Measurements from ENCODE around the gene PDPK1.

PDPK1 gene

DNA sequence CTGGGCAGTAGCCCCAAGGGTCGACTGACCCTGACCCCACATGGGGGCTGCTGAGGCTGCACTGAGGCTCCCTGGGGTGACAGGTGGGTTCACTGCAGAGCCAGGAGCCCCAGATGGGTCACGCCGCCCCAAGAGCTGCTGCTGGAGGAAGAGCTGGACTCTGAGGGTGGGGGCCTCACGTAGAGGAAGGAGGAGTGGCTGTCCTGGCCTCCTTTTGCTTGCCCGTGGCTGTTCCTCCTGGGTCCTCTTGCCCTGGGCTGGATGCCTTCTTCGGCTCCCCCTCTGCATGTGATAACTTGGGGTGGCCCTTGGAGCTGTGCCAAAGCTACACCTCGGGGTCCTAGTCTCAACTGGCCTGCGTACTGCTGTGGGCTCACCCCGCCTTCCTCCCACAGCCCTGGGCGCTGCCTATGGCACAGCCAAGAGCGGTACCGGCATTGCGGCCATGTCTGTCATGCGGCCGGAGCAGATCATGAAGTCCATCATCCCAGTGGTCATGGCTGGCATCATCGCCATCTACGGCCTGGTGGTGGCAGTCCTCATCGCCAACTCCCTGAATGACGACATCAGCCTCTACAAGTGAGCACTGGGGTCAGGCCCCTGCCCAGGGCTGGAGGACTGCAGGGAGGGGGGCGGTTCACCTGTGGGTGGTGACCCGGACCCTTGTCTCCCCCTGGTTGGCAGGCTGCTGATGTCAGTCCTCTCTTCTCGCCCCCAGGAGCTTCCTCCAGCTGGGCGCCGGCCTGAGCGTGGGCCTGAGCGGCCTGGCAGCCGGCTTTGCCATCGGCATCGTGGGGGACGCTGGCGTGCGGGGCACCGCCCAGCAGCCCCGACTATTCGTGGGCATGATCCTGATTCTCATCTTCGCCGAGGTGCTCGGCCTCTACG is 18.8 kb upstream of the PDPK1 start:
- TF ChIP-seq, protein P1, sequence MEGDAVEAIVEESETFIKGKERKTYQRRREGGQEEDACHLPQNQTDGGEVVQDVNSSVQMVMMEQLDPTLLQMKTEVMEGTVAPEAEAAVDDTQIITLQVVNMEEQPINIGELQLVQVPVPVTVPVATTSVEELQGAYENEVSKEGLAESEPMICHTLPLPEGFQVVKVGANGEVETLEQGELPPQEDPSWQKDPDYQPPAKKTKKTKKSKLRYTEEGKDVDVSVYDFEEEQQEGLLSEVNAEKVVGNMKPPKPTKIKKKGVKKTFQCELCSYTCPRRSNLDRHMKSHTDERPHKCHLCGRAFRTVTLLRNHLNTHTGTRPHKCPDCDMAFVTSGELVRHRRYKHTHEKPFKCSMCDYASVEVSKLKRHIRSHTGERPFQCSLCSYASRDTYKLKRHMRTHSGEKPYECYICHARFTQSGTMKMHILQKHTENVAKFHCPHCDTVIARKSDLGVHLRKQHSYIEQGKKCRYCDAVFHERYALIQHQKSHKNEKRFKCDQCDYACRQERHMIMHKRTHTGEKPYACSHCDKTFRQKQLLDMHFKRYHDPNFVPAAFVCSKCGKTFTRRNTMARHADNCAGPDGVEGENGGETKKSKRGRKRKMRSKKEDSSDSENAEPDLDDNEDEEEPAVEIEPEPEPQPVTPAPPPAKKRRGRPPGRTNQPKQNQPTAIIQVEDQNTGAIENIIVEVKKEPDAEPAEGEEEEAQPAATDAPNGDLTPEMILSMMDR (conservative IDR thresholded peaks at IDR 0.05; ENCODE audit: control insufficient read depth, insufficient read depth, low read depth, low read length), result no peak
- H3K4me3 ChIP-seq (ENCODE audit: control insufficient read depth, low read depth, low read length), result no peak overlapping the region
- DNase-seq (ENCODE audit: low read depth), result no peak

DNA sequence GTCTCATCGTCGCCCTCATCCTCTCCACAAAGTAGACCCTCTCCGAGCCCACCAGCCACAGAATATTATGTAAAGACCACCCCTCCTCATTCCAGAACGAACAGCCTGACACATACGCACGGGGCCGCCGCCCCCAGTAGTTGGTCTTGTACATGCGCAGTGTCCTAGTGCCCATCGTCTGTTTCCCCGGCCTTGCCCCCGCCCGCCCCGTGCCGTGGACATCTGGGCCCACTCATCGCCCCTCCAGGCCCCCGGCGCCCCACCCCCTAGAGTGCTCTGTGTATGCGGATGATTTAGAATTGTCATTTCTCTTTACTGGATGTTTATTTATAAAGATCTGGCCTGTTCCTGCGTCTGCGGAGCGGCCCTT is 18.1 kb upstream of the PDPK1 start:
- TF ChIP-seq, protein P1 (conservative IDR thresholded peaks at IDR 0.05; ENCODE audit: control insufficient read depth, insufficient read depth, low read depth, low read length), result no peak
- H3K4me3 ChIP-seq (ENCODE audit: control insufficient read depth, low read depth, low read length), result no peak overlapping the region
- DNase-seq (ENCODE audit: low read depth), result no peak

DNA sequence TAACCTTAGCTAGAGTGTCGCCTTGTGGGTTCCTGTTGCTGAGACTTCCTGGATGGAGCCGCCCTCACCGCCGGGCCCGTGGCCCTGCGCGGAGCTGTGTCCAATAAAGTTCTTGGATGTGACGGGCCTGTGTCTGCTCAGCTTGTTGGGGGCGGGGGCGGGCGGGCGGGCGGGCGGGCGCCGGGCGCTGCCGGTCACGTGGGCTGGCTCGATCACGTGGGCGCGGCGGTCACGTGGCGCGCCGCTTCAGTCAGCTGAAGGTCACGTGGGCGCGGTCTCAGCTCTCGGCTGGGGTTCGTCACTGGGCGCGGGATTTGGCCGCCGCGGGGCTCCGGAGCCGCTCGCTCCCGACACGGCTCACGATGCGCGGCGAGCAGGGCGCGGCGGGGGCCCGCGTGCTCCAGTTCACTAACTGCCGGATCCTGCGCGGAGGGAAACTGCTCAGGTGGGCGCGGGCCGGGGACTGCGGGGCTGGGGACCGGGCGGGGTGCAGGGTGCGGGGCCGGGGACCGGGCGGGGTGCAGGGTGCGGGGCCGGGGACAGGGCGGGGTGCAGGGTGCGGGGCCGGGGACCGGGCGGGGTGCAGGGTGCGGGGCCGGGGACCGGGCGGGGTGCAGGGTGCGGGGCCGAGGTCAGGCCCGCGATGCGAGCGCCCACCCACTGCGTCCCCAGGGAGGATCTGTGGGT is 17.6 kb upstream of the PDPK1 start, which contains the start of gene AMDHD2:
Gene AMDHD2, plus strand, starts transcription at position 275 of the 687 bp plus-strand sequence. Its CDS starts 88 bp downstream, at position 363.
- DNase-seq (ENCODE audit: low read depth), result peak; percentile 91
- TF ChIP-seq, protein P1 (conservative IDR thresholded peaks at IDR 0.05; ENCODE audit: control insufficient read depth, insufficient read depth, low read depth, low read length), result no peak

DNA sequence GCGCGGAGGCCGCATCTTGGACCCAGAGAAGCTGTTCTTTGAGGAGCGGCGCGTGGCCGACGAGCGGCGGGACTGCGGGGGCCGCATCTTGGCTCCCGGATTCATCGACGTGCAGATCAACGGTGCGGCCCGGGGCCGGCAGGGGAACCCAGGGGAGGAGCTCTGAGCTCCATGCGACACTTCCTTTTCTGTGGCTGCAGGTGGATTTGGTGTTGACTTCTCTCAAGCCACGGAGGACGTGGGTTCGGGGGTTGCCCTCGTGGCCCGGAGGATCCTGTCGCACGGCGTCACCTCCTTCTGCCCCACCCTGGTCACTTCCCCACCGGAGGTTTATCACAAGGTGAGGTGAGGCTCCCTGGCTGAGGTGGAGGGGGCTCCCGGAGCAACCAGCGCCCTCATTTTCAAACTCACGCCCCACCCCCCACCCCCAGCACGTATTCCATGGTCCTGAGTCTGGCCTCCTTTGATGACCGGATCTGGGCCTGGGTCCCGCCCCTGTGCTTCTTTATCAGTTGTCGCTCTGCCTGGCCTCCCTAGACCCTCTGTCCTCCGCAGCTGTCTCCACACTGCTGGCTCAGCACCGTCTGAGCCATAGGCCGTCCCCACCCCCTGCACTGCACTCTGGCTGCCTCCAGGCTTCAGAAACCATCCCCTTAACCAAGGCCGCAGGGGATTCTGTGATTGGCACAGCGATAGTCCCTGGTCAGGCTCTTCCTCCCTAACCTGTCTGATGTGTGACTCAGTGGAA is 16.9 kb upstream of the PDPK1 start:
- DNase-seq (ENCODE audit: low read depth), result peak; percentile 55
- TF ChIP-seq, protein P1 (conservative IDR thresholded peaks at IDR 0.05; ENCODE audit: control insufficient read depth, insufficient read depth, low read depth, low read length), result peak; percentile 14
- peak overlapping the region; percentile 69 for H3K4me3 ChIP-seq (ENCODE audit: control insufficient read depth, low read depth, low read length)

More for the DNA sequence above, 17.6 kb upstream of the PDPK1 start, which contains the start of gene AMDHD2:
- H3K4me3 ChIP-seq (ENCODE audit: control insufficient read depth, low read depth, low read length), result peak within 1 kb of the TSS; percentile 69

DNA sequence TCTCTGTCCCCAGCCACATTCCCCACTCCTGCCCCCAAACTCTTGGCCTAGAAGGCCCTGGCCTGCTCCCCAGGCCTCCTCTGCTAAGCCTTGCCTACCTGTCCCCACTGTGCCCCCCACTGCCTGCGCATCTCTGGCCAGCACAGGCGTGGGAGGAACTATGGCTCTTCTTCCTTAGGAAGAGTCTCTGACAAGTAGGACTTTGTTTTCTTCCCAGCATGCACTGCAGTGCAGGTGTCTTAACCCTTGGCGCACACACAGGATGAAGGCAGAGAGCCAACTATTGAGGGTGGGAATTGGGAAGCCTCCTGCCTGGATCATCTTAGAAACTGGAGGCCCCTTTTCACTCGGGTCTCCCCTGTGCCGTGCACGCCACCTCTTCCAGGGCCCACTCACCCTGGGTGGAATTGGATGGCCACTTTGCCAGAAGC is 14.0 kb upstream of the PDPK1 start:
- H3K4me3 ChIP-seq (ENCODE audit: control insufficient read depth, low read depth, low read length), result no peak overlapping the region
- DNase-seq (ENCODE audit: low read depth), result no peak
- TF ChIP-seq, protein P1 (conservative IDR thresholded peaks at IDR 0.05; ENCODE audit: control insufficient read depth, insufficient read depth, low read depth, low read length), result no peak

DNA sequence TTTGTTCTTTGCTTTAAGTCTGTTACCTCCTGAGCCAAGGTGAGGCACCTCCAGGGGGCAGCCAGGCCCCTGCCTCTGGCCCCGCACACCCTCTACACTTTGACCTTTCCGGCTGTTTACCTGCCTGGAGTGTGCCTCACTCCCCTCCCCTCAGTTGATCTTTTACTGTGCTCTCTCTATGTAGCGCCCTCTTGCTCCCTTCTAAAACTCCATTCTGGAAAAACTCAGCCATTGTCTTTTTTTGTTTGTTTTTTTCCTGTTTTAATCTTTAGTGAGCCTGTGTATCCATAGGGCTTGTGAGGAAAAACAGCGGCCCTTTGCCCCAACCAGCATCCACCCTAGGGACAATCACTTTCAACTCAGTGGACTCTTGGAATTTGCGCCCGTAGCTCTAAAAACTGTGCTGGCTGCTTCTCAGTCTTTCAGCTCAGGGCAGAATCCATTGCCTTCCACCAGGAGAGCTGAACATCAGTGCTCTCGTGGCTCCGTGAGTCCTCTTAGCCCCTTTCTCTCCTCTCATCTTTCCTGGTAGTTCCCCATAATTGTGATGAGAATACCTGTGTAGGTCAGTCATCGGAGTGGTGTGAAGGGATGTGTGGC is 13.4 kb upstream of the PDPK1 start:
- TF ChIP-seq, protein P1 (conservative IDR thresholded peaks at IDR 0.05; ENCODE audit: control insufficient read depth, insufficient read depth, low read depth, low read length), result no peak
- H3K4me3 ChIP-seq (ENCODE audit: control insufficient read depth, low read depth, low read length), result no peak overlapping the region
- no peak for DNase-seq (ENCODE audit: low read depth)
